HTR-8/SVneo (cell line): ENCODE results near the gene COL23A1.
"Not testable (repeated sequence)": the region's sequence is repeated elsewhere in the genome, so short reads cannot be mapped to it uniquely, and the experiment has no call there.

ENCODE experiments used
- DNase-seq: peaks from one replicate; pipeline ENCODE4 v3.0.0; 2011; ENCODE audit warnings: low spot score, mixed read lengths; ENCODE audit not compliant: insufficient read length
- FAIRE-seq: peaks from 2 replicates; lab custom pipeline; 2011; peaks lifted over from hg19 to GRCh38; lab: Jason Lieb, UNC

The COL23A1 gene

GRCh38 chr5:178322736-178323540 is 267.3 kb downstream of the COL23A1 start:
- no peak for DNase-seq

DNA sequence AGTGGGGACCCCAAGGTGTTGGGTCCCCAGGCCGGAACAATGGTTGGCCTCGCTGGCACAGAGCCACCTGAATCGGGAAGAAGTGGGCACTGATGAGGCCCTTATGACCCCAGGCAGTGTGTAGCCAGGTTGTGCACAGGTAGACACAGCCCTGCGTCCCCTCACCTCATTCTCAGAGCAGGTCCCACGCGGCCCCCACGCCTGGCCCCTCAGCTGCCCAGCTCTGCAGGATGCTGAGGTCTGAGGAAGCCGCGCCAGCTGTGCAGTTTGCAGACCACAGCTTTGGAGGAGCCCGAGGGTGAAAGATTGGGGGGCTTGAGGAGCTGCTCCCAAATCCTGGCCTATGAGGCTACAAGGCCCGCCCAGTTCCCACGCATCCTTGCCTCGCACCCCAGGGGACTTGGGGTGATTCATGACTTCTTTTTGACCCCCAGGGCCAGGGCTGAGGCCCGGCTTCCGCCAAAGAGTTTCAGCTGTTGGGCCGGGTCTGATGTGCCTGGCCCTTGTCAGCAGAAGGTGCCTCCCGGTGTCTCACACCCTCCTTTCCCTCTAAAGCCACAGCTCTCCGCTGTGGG is 269.8 kb downstream of the COL23A1 start:
- DNase-seq, result no peak
- FAIRE-seq, result no peak

More at GRCh38 chr5:178322736-178323540, 267.3 kb downstream of the COL23A1 start:
- no peak for FAIRE-seq

DNA sequence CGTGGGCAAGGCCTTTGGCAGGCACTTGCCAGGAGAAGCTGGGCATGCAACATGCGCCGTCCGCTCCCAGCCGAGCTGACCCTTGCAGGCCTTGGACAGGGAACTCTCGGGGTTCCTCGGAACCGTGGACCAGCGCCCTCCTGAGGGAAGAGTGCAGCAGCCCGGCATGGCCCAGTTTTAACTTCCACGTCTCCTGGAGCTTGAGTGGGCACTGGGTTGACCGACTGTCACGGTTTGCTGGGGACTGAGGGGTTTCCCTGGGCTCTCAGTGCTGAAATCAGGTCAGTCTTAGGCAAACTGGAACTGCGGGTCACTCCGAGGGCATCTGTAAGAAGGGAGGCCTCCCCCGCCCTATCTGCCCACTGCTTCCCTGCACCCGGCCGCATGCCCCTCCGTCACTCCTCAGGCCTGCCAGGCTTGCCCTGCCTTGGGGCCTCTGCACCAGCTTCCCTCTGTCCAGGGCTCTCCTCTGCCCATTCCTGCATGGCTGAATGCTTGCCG is 270.6 kb downstream of the COL23A1 start:
- no peak for FAIRE-seq

GRCh38 chr5:178318893-178319292 is 271.3 kb downstream of the COL23A1 start:
- FAIRE-seq, result no peak
- no peak for DNase-seq

More for the DNA sequence above, 270.6 kb downstream of the COL23A1 start:
- no peak for DNase-seq

DNA sequence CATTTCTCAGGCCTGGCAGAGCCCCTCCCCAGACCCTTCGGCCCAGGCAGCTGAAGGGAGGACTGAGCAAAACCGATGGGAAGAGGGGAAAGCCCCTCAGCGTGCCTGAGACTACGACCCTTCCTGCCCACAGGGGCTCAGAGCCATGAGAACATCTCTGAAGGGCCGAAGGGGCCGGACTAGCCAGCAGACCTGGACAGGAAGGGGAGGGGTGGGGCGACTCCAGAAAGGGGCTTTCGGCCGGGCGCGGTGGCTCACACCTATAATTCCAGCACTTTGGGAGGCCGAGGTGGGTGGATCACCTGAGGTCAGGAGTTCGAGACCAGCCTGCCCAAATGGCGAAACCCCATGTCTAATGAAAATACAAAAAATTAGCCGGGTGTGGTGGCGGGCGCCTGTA is 271.8 kb downstream of the COL23A1 start:
- FAIRE-seq (no peak), DNase-seq (no peak)

- not testable (repeated sequence) for FAIRE-seq, DNase-seq
Measured at GRCh38 chr5:178317727-178318126, 272.5 kb downstream of the COL23A1 start.

- FAIRE-seq (no peak), DNase-seq (no peak)
Measured at GRCh38 chr5:178314961-178315820, 275.0 kb downstream of the COL23A1 start.

DNA sequence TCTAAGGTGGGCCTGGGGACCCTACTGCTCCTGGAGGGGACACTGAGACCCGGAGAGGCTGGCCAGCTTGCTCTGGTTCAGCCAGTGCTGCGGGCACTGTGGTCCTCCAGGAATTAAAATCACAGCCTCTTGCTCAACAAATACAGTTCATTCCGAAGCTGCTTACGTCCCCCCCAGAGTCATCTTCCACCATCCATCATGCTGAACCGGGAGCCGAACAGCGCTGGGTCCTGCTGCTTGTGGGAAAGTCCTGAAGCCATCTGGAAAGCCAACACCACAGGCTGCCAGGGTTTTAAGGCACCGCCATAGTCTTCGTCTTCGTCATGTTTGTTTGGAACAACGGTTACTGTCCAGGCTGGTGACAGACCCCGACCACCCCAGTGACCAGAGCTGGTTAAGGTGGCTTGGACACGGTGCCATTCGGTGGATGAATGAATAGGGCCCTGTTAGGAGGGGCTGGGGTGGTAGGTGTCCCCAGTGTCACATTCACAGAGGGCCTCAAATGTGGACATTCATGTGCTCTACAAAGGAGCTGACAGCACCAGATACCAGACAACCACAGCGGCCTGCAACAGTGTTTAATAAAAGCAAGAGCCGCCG is 276.0 kb downstream of the COL23A1 start:
- no peak for FAIRE-seq
- no peak for DNase-seq

DNA sequence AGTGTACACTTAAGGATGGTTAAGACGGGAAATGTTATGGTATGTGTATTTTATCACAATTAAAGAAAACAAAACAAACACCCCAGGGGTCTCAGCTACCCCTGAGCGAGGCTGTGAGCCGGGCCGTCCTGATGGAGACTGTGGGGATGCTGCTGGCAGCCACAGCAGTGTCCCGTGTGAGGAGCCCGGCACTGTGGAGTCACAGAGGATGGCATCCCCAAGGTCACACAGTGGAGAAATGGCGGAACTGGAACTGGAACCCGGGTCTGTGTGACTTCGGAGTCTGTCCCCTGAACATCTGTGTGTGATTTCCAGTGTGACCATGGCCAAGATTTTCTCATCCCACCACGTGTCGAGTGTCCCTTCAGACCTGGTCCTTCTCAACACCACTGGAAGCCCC is 276.9 kb downstream of the COL23A1 start:
- FAIRE-seq (no peak), DNase-seq (no peak)

GRCh38 chr5:178312880-178313282 is 277.3 kb downstream of the COL23A1 start:
- FAIRE-seq (no peak), DNase-seq (no peak)

GRCh38 chr5:178310130-178310865 is 279.9 kb downstream of the COL23A1 start:
- DNase-seq (no peak), FAIRE-seq (no peak)

GRCh38 chr5:178309271-178310013 is 280.8 kb downstream of the COL23A1 start:
- DNase-seq (no peak), FAIRE-seq (no peak)

GRCh38 chr5:178308541-178309092 is 281.6 kb downstream of the COL23A1 start:
- no peak for FAIRE-seq

DNA sequence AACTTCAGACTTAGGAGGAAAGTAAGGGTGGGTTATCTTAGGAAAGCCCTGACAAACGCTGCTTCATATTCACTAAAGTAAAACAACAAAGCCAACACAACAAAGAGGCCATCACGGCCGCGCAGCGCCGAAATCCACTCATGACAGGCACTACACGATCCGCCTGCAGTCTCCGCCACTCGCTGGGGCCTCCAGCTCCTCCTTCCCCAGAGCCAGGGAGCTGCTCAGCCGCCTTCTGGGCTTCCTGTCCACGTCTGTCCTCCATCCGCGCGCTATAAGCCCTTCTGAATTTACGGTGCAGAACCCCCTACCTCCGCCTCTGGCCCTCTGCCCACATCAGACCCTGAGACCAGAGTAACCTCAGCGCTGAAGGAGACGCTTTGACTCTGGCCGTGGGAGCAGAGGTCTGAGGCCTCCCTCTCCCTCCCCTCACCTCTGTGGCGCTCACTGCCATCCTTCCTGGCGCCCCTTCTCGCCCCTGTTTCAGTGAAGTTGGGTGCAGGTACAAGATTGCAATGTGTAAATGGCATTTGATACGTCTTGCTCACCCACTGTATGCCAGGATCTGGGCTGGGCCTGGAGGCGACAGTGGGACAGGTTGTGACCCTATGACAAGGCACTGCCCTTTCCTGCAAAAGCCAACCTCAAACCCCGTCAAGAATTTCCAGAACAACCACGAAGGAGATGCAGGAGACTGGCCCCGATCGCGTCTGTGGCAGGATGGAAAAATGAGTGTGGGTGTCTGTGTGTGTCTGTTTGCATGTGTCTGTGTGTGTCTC is 282.7 kb downstream of the COL23A1 start:
- no peak for FAIRE-seq

More at GRCh38 chr5:178308541-178309092, 281.6 kb downstream of the COL23A1 start:
- no peak for DNase-seq

GRCh38 chr5:178306430-178307225 is 283.6 kb downstream of the COL23A1 start:
- no peak for DNase-seq

More for the DNA sequence above, 282.7 kb downstream of the COL23A1 start:
- DNase-seq, result no peak

DNA sequence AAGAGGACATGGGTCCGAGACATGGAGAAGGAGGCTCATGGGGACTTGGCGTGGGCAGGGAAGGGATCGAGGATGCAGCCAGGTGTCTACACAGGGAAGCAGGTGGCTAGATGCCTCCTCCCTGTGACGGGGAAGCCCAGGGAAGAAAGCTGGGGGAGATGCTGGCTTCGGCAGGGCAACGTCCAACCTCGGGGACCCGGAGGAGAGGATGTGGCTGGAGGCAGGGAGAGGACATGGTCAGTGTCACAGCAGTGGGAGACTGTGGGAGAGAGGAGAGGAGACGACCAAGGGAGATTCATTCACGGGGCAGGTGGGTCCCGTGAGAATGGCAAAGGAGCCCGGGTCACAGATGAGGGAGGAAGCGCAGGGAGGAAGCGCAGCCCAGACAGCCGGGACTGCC is 284.4 kb downstream of the COL23A1 start:
- FAIRE-seq (no peak), DNase-seq (no peak)

More at GRCh38 chr5:178306430-178307225, 283.6 kb downstream of the COL23A1 start:
- FAIRE-seq, result no peak
